ENCODE results near the gene PACRG. TPM values are rescaled to one million over a fixed set of nuclear protein-coding genes. Genes with fewer than 3 reads are reported as not detected.

Gene PACRG
- polyA plus RNA-seq, 1 donor (not counting 4 experiments of a cell fraction or from before 2014, with no cell fraction given), result 0.31 TPM

DNA sequence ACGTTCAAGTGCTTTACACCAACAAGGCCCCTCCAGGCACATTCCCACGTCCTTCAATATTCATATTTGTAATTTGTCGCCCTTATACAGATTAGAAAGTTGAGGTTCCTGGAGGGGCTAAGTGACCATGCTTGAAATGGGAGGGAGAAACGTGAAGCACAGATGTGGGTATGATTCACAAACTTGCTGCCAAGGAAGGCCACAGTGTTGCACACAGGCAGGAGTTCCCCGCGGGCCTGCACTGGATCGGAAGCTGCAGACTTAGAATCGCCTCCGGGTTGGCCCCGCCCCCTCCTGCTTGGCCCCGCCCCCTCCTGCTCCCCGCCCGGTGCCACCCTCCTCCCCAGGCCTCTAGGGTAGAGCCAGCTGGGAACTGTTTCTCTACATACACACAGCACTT, 628.5 kb downstream of the PACRG start:
- FAIRE-seq (no peak), DNase-seq (ENCODE audit: low read depth, low spot score) (peak; percentile 25)
- dilution Hi-C loops (cut with MboI; ENCODE audit: extremely low pct_ligation_motif_present, low sequenced_read_pairs), result no loop called here
- Histone ChIP-seq H3K9me1 (ENCODE audit: control insufficient read depth, extremely low read depth, insufficient read depth, low read length) (no peaks in the 10 kb centered on the region), H3K27ac (ENCODE audit: control insufficient read depth, insufficient read depth, low read length) (no peak overlapping the region), H3K9me3 (ENCODE audit: control insufficient read depth, low read depth, low read length) (no peaks in the 10 kb centered on the region), H3K4me2 (ENCODE audit: control insufficient read depth, extremely low read depth, insufficient read depth, low read depth, low read length) (peak overlapping the region; percentile 9), H3K4me1 (ENCODE audit: control insufficient read depth, extremely low read depth, insufficient read depth, low read length) (peaks cover 17% of the 10 kb centered on the region), H3K9ac (ENCODE audit: control insufficient read depth, extremely low read depth, insufficient read depth, low read length) (no peak overlapping the region), H3K79me2 (ENCODE audit: control insufficient read depth, insufficient read depth, low read length) (no peaks in the 10 kb centered on the region), H2AFZ (ENCODE audit: control insufficient read depth, low read length) (no peak overlapping the region), H3K36me3 (ENCODE audit: control insufficient read depth in 2 of 2, extremely low read depth in 1 of 2, insufficient read depth in 2 of 2, low read length in 2 of 2) (no peaks in the 10 kb centered on the region), H3K27me3 (ENCODE audit: control insufficient read depth, extremely low read depth, insufficient read depth, low read length) (no peaks in the 10 kb centered on the region), H3K4me3 (ENCODE audit: control insufficient read depth in 2 of 3, extremely low read depth in 1 of 3, insufficient read depth in 2 of 3, low read depth in 1 of 3, low read length in 3 of 3) (no peak overlapping the region), H4K20me1 (ENCODE audit: control insufficient read depth, extremely low read depth, insufficient read depth, low read length) (no peaks in the 10 kb centered on the region)
- TF ChIP-seq EZH2 (IDR thresholded peaks at IDR 0.05; ENCODE audit: low read length), result no peak
- TF ChIP-seq CTCF (optimal IDR thresholded peaks at IDR 0.05 in 1 of 3, IDR thresholded peaks at IDR 0.05 in 1 of 3, conservative IDR thresholded peaks at IDR 0.05 in 1 of 3; ENCODE audit: extremely low read depth in 1 of 3, insufficient read depth in 2 of 3, low read length in 3 of 3), result no peak

DNA sequence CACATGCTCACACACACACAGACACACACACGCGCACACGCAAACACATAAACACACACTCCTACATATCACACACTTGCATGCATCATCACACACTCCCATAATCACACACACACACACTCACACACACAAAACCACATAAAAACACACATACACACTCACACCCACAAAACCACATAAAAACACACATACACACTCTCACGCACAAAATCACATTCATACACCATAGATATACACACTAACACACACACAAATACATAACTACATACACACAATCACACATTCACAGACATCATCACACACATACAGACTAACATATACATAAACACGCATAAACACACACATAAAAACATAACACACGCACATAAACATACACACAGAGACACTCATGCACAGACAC, 629.0 kb downstream of the PACRG start:
- Histone ChIP-seq H3K27me3 (ENCODE audit: control insufficient read depth, extremely low read depth, insufficient read depth, low read length) (no peaks in the 10 kb centered on the region), H3K4me3 (ENCODE audit: control insufficient read depth in 2 of 3, extremely low read depth in 1 of 3, insufficient read depth in 2 of 3, low read depth in 1 of 3, low read length in 3 of 3) (no peak overlapping the region), H3K9ac (ENCODE audit: control insufficient read depth, extremely low read depth, insufficient read depth, low read length) (no peak overlapping the region), H3K4me1 (ENCODE audit: control insufficient read depth, extremely low read depth, insufficient read depth, low read length) (peaks cover 17% of the 10 kb centered on the region), H3K27ac (ENCODE audit: control insufficient read depth, insufficient read depth, low read length) (no peak overlapping the region), H3K9me1 (ENCODE audit: control insufficient read depth, extremely low read depth, insufficient read depth, low read length) (no peaks in the 10 kb centered on the region), H3K36me3 (ENCODE audit: control insufficient read depth in 2 of 2, extremely low read depth in 1 of 2, insufficient read depth in 2 of 2, low read length in 2 of 2) (no peaks in the 10 kb centered on the region), H3K9me3 (ENCODE audit: control insufficient read depth, low read depth, low read length) (no peaks in the 10 kb centered on the region), H3K79me2 (ENCODE audit: control insufficient read depth, insufficient read depth, low read length) (no peaks in the 10 kb centered on the region), H2AFZ (ENCODE audit: control insufficient read depth, low read length) (no peak overlapping the region), H3K4me2 (ENCODE audit: control insufficient read depth, extremely low read depth, insufficient read depth, low read depth, low read length) (no peak overlapping the region), H4K20me1 (ENCODE audit: control insufficient read depth, extremely low read depth, insufficient read depth, low read length) (no peaks in the 10 kb centered on the region)
- no peak for DNase-seq (ENCODE audit: low read depth, low spot score)
- no peak for FAIRE-seq
- no peak for TF ChIP-seq CTCF (optimal IDR thresholded peaks at IDR 0.05 in 1 of 3, IDR thresholded peaks at IDR 0.05 in 1 of 3, conservative IDR thresholded peaks at IDR 0.05 in 1 of 3; ENCODE audit: extremely low read depth in 1 of 3, insufficient read depth in 2 of 3, low read length in 3 of 3)
- TF ChIP-seq EZH2 (IDR thresholded peaks at IDR 0.05; ENCODE audit: low read length), result no peak
- dilution Hi-C loops (cut with MboI; ENCODE audit: extremely low pct_ligation_motif_present, low sequenced_read_pairs), result no loop called here
